ENCODE results near the gene KCNQ1.

GRCh38 chr11:2719831-2720590 is 275.2 kb downstream of the KCNQ1 start:
- TF ChIP-seq CTCF (IDR thresholded peaks at IDR 0.05) = no peak
- TF ChIP-seq POLR2A (IDR thresholded peaks at IDR 0.05) = no peak

Data from lower leg skin (tissue), 3 donors.